Epithelial cell of prostate (primary cell): Measurements from ENCODE around the gene NXN.
"Not testable (repeated sequence)": the region's sequence is repeated elsewhere in the genome, so short reads cannot be mapped to it uniquely, and the experiment has no call there.

ENCODE experiments used
- DNase-seq: peaks from one replicate; pipeline ENCODE4 v3.0.0-alpha.2; 2011; ENCODE audit warnings: low read depth, low spot score
- H3K27ac ChIP-seq: fragments of 450-650 bp; 2 replicates; pipeline ENCODE4 v1.5.1; 2017; ENCODE audit warnings: mild to moderate bottlenecking

NXN gene

DNA sequence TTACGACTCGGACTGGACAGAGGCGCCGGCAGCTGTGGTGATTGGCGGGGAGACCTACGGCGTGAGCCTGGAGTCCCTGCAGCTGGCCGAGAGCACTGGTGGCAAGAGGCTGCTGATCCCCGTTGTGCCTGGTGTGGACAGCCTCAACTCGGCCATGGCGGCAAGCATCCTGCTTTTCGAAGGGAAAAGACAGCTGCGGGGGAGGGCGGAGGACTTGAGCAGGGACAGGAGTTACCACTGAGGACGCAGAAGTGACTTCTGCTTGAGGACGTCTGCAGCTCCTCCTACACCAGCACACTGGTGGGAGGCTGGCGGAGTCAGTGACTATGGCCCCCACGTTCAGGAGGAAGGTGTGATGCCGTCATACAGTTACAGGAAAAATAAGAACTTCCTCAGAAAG, 187.7 kb downstream of the NXN start:
- DNase-seq = no peak
- H3K27ac ChIP-seq = peak overlapping the region; percentile 37

DNA sequence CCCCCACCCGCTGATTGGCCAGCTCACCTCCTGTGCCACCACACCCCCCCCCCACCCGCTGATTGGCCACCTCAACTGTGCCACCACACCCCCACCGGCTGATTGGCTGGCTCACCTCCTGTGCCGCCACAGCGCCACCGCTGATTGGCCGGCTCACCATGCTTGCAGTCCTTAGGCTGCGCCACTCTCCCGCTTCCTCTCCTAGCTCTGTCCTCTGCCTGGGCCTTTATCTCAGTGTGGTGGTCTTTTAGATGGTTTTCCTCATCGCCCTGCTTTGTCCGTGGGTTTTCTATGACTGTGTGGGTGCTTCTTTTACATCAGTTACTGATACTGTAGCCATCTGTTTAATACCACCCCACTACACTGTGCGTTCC, 188.7 kb downstream of the NXN start:
- peak overlapping the region; percentile 37 for H3K27ac ChIP-seq
- not testable (repeated sequence) for DNase-seq

DNA sequence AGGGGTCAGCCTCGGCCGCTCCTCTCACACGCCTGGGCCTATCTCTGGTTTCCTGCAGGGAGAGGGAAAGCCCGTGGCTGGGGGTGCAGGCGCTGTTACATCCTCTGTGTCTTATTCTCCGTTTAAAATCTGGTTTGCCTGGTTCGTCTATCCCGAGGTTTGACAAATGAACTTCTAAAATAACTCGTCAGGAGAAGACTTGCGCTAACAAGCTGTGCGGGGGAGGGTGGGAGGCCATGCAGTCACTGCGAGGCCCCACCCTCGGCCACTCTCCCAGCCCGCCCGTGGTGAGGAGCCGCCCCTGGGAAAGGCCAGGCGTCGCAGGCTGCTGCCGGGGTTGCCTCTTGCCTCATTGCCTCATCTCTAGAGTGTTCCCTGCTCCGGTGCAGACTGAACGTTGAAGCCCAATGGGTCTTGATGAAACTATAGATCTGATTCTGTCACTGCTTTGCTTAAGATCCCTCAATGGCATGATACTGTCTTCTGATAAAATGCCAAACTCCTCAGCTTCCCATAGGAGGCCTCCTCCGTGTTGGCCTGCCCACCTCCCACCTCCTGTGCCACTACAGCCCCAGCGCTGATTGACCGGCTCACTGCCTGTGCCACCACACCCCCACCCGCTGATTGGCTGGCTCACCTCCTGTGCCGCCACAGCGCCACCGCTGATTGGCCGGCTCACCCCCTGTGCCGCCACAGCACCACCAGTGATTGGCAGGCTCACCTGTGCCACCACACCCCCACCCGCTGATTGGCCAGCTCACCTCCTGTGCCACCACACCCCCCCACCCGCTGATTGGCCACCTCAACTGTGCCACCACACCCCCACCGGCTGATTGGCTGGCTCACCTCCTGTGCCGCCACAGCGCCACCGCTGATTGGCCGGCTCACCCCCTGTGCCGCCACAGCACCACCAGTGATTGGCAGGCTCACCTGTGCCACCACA, 189.4 kb downstream of the NXN start:
- H3K27ac ChIP-seq = peak overlapping the region; percentile 90
- peak; percentile 88 for DNase-seq

DNA sequence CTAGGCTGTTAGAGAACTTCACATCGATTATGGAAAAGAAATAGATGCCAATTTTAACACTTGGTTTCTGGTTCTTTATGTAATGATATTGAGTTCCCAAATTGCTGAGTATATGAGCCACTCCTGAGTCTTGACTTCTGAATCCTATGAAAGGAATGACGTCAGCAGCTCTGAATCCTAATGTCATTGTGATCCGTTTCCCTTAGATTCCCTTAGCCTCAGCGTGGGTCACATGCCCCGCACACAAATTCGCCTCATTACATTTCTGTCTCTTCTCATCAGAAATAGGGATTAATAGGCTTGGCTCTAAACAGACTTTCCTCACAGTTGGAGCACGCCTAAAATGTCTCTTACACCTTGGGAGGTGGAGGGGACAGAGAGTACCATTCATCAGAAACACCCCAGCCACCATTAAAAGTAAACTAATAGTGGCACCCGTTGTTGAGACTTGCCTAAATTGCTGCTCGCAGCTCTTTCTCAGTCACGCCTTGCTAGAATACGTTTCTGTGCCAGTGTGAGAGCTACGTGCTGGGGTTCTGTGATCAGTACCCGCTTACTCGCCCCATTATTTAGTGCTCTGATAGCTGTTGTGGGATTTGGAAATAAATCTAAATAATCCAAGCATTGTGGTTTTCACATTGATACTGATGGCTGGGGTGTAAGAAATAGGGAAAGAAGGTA, 190.3 kb downstream of the NXN start:
- peak overlapping the region; percentile 90 for H3K27ac ChIP-seq
- DNase-seq = peak; percentile 39

DNA sequence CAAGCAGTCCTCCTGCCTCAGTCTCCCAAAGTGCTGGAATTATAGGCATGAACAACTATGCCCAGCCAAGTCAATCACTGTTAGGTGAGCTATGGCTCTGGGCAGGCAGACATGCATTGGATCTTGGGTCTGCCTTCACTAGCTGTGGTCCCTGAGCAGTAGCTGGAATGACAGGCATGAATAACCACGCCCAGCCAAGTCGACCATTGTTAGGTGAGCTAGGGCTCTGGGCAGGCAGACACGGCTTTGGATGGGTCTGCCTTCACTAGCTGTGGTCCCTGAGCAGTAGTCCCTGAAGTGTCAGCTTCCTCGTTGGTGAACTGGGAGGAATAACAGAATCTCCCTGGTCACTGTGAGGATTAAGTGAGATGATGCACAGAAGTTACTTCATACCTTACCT, 191.0 kb downstream of the NXN start:
- H3K27ac ChIP-seq = peak overlapping the region; percentile 90
- no peak for DNase-seq

DNA sequence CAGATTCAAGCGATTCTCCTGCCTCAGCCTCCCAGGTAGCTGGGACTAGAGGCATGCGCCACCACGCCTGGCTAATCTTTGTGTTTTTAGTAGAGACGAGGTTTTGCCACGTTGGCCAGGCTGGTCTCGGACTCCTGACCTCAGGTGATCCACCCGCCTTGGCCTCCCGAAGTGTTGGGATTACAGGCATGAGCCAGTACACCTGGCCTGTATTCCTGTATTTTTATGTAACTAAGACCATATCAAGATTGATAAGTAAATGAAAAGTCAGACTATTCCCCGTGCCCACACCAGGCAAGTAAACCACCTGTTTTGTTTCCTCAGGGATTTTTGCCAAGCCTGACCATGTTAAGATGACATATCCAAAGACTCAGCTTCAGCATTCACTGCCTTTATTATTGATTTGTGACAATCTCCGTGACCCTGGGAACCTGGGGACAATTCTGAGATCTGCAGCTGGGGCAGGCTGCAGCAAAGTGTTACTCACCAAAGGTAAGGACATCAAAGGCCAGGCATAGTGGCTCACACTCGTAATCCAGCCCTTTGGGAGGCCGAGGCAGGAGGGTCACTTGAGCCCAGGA, 191.8 kb downstream of the NXN start:
- H3K27ac ChIP-seq = no peak overlapping the region
- DNase-seq = no peak

DNA sequence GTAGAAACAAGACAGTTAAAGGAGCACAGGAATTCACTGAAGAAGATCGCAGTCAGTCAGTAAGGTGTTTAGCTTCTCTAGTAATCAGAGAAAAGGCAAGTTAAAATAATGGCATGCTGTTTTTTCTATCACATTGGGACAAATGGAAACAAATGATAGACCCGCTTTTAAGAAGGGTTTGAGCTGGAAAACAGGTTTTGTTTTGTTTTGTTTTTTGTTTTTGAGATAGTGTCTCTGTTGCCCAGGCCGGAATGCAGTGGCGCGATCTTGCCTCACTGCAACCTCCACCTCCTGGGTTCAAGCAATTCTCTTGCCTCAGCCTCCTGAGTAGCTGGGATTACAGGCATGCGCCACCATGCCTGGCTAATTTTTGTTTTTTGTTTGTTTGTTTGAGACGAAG, 193.7 kb downstream of the NXN start:
- not testable (repeated sequence) for H3K27ac ChIP-seq, DNase-seq

DNA sequence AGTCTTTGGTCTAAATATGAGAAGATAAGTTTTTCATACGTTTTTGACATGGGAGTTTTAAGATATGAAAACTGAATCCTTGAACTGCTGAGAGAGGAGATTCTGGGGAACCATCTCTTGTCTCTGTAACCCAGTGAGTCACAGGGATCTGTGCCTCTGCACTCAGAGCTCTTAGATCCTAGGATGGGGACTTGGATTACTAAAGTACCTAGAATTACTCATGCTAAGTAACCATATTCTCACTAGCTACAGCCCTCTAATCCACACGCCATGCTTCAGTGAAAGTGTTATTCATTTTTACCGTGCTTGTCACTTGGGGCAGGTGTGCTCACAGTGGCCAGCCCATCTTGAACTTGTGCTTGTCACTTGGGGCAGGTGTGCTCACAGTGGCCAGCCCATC, 195.4 kb downstream of the NXN start:
- no peak for DNase-seq
- H3K27ac ChIP-seq = no peak overlapping the region

DNA sequence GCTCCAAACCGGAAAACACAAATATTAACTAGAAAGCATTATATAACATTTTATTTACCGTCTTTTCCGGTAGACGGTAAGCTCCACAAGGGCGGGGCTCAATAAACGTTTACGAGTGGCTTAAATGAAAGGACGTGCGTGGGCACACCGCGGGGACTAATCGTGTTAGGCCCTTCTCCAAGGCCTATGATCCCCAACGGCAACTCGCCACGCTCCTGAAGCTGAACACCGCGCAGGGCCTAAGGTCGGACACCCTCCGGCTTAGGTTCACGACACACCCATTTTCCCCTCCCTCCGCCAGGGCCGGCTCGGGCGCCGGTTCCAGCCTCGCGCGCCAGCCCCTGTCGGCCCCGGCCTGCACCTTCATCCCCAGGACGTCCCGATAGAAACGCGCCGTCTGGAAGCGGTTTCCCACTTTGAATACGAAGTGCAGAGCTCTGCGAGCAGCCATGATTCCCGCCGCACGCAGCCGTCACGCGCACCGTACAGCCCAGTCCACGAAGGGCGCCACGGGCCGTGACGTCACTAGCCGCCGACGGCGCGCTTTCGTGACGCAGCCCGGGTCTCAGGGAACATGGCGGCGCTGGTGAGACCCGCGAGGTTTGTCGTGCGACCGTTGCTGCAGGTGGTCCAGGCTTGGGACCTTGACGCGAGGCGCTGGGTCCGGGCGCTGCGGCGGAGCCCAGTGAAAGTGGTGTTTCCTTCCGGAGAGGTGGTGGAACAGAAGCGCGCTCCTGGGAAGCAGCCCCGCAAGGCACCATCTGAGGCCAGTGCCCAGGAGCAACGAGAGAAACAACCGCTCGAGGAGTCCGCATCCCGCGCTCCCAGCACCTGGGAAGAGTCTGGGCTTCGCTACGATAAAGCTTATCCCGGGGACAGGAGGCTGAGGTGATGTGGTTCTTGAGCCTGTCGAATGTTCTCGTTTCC, 197.5 kb downstream of the NXN start, which contains the start of the genes GLOD4 and MRM3:
TSS of gene GLOD4 (minus strand) at position 476 of the 927 bp plus-strand sequence. CDS start at position 451, 25 bp downstream.
TSS of gene MRM3 (plus strand) at position 549 of the 927 bp plus-strand sequence. CDS start at position 575, 26 bp downstream.
- peak within 1 kb of the TSS; percentile 65 for H3K27ac ChIP-seq
- no peak for DNase-seq

DNA sequence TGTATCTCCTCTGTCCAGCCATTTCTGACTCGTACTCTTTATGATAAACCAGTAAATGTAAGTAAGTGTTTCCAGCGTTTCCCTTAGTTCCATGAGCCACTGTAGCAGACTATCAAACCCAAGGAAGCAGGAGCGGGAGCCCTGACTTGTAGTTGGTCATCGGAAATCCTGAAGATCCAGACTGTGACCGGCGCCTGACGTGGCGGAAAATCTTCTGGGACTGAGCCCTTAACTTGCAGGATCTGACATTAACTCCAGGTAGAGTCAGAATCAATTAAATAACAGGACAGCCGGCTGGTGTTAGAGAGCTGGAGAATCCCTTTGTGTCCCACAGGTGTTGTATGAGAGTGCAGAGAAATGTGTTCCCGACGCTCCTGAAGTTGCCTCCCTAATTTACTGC, 201.5 kb downstream of the NXN start:
- H3K27ac ChIP-seq = no peak overlapping the region
- no peak for DNase-seq

DNA sequence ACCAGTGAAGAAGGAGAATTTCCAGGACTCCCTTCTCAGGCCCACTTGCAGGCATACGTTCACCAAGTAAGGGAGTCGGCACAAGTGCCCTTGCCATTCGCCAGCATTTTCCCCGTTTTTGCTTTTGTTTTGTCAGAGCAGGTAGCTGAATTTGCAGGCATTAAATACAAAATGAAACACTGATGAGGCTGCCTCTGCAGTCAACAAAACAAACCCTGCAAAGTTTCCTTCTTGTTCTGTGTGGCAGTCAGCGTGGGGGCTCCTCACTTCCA, 205.3 kb downstream of the NXN start:
- no peak for DNase-seq
- H3K27ac ChIP-seq = no peak overlapping the region

DNA sequence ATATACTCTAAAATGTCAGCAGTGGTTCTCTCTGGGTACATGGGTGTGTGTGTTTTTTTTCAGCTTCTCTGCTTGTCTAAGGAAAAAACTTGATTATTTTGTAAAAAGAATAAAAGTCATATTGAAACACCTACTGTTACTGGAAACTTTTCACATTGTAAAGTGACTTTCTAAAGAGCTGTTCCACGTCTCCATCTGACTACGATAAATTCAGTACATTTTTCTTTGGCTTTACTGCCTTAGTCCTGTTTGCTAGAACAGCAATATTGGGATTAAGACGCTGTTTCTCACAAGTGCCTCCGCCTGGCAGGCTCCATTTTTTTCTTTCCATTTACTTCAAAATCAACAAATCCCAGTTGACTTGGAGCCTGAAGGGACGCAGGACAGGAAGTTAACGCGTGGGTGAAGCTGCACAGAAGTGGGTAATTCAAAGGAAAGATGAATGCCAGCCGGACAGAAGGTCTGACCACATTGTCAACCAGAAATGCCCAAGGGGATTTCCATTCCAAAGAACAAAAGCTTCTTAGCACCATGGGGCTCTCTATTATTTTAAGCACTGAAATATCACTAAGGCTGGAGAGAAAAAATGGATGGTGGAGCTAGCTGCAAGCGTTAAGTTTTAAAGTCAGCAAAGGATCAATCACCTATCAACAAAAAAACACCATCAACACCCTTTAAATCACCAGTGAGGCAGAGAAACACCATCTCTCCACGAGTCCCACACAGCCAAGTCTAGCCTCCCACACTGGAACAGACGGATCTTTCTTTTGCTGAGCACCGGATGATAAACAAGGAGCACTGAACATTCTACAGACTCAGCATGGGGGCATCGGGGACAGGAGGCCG, 205.9 kb downstream of the NXN start:
- no peak for DNase-seq
- H3K27ac ChIP-seq = no peak overlapping the region

DNA sequence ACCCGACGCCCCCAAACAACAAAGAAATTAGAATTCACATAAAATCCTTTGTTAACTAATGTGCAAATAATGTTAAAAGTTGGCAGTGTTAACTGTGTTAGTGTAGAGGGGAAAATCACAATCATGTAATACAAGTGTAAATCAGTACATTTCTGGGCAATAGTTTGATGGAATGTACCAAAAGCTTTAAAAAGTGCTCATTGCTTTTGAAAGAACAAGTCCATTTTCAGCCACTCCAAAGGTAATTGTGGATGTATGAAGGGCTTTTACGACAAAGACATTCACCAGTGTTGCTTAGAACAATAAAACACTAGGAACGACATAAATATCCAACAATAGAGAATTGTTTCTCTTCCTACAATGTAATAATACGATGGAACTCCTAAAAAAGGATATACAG, 206.6 kb downstream of the NXN start:
- no peak overlapping the region for H3K27ac ChIP-seq
- no peak for DNase-seq

DNA sequence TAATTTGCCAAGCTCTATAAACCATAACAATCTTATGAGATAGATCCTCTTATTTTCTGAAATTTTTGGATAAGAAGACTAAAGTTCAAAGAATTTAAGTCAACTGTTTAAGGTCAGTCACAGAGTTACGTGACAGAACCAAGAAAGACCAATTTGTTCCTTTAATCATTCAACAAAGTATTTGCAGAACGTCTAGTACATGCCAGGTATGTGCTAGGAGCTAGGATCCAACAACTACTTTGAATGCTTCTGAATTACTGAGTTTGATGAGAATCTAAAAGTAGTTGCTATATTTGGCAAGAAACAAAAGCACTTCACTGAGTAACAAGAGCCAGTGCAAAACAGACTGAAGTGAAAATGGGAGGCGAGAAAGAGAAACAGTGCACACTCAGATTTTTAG, 212.5 kb downstream of the NXN start:
- DNase-seq = no peak
- H3K27ac ChIP-seq = no peak overlapping the region

DNA sequence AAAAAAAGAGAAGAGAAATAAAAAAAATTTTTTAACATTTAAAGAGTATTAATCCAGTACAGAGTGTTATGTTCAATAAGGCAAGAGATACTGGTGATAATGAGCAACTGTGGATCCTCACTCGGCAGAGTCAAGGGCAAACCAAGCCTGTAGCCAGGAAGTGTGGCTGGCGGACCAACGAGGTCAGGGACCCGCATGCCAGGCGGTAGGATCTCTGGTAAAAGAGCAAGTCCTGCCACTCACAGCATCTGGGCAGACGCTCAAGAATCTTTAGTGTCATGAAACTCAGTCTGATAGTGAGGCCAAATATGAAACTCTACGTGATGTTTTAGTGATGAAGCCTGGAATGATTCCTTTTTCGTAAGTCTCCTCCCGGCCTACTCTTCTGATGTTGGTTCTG, 219.2 kb downstream of the NXN start:
- DNase-seq = no peak

DNA sequence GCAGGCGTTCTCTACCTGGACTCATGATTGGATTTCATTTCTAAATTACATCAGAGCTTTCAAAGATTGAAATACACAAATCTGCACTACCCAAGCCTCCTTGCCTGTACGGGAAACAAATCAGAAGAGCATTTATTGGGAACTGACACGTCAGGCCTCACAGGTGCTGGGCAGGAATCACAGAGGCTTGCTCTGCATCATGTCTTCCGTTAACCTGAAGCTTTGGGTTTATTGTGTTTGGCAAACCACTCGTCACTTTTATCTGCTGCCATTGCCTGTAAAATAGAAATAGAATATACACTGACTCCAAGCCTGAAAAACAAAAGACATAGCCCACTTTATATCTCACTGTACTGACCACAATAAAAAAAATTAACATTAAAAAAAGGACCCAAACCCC, 219.6 kb downstream of the NXN start:
- DNase-seq = no peak
- no peak overlapping the region for H3K27ac ChIP-seq

More for the DNA sequence above, 219.2 kb downstream of the NXN start:
- H3K27ac ChIP-seq = no peak overlapping the region

DNA sequence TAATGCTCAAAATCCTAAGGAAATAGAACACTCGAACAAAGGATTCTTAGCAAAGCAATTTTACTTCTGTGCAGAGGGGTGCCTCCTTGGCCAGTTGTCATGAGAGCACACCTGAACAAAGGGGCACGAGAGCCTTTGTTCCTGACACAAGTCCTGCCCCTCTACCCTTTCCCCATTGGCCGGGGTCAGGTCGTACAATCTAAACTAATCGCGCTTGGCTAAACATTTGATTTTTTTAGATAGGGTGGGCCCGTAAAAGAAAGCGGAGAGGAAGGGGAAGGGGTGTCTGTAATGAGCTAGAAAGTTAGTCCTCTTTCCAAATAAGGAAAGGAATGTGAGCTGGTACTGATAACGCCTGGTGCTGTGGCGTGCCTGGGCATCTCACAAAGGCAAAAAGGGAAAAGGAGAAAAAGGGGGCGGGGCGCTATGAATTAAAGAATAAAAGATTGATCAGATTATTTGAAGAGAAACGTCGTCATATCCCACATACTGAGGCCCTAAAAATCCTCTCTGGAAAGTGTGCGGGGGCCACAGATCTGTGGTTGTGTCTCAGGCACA, 223.5 kb downstream of the NXN start:
- DNase-seq, H3K27ac ChIP-seq: not testable (repeated sequence)

DNA sequence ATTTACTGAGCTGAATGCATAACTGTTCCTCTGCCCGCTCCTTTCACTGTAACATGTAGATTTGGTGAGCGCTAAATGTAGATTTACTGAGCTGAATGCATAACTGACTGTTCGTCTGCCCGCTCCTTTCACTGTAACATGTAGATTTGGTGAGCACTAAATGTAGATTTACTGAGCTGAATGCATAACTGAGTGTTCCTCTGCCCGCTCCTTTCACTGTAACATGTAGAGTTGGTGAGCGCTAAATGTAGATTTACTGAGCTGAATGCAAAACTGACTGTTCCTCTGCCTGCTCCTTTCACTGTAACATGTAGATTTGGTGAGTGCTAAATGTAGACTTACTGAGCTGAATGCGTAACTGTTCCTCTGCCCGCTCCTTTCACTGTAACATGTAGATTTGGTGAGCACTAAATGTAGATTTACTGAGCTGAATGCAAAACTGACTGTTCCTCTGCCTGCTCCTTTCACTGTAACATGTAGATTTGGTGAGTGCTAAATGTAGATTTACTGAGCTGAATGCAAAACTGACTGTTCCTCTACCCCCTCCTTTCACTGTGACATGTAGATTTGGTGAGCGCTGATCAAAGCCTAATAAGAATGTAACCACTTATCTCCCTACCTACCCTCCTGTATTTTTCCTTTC, 224.1 kb downstream of the NXN start:
- not testable (repeated sequence) for H3K27ac ChIP-seq, DNase-seq
